Measurements from ENCODE around the gene PSMD4.
"Not testable (repeated sequence)": the region's sequence is repeated elsewhere in the genome, so short reads cannot be mapped to it uniquely, and the experiment has no call there.

Gene PSMD4

DNA sequence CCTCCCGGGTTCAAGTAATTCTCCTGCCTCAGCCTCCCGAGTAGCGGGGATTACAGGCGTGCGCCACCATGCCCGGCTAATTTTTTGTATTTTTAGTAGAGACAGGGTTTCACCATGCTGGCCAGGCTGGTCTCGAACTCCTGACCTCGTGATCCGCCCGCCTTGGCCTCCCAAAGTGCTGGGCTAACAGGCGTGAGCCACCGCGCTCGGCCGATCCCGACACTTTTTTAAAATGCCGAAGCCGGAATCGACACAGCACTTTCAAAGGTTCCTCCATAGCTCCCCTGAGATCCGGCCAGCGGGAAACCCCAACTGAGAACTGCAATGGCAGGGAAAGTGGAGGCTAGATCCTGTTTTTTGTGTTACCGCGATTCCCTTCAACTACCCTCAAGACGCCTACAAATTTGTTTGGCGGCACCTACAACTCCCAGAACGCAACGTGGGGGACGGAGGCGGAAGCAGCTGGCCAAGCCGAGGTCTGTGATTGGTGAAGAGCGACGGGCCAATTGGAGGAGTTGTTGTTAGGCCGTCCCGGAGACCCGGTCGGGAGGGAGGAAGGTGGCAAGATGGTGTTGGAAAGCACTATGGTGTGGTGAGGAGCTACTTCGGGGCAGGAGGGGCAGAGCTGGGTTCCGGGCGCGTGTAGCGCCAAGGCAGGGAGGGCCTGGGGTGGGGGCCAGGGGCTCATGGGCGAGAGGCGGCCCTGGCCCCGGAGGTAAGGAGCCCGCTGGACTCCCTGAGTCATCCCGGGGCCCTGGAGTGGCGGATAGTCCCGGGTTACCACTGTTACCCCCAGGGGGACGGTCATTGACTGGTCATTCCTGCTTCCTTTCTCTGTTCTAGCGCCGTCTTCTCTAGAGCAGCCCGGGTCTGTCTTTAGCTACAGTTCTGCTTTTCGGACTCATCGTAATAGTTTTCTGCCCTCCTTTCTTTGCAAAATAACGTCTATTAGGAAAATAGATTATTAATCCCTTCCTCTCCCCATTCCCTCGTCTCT, at the start of gene PSMD4:
Gene PSMD4 (plus strand): TSS at position 518 of the 997 bp plus-strand sequence. CDS start 49 bp downstream, at position 567.
- DNase-seq: peak; percentile 89

DNA sequence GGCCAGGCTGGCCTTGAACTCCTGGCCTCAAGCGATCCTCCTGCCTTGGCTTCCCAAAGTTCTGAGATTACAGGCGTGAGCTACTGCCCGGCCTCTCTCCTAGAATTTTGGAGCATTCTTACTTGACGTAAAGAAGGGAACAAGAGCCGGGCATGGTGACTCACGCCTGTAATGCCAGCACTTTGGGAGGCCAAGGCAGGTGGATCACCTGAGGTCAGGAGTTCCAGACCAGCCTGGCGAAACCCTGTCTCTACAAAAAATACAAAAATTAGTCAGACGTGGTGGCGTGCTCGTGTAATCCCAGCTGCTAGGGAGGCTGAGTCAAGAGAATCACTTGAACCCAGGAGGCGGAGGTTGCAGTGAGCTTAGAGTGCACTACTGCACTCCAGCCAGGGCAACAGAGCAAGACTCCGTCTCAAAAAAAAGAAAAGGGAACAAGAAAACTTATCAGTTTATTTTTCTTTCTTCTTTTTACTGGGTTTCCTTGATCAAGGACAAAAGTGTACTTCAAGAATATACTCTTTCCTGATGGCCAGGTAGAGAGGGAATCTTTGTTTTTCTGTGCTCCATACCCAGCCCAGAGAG, 49.1 kb upstream of the PSMD4 start:
- DNase-seq: not testable (repeated sequence)

DNA sequence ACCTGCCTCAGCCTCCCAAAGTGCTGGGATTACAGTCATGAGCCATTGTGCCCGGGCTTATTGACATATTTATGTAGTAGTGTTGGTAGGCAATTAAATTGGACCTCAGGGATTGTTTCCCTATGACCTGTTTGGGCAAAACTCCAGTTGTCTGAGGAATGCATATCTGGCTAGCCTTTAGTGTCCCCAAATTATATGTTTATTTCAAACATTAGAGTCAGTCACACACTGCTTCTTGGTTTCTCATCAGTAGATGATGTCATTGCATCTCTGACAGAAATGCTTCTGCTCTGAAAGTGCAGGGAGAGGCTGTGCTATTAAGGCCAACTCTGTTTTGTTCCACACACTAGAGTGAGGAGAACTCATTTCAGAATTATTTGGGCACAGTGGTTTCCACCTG, 43.7 kb upstream of the PSMD4 start:
- DNase-seq: peak; percentile 34

DNA sequence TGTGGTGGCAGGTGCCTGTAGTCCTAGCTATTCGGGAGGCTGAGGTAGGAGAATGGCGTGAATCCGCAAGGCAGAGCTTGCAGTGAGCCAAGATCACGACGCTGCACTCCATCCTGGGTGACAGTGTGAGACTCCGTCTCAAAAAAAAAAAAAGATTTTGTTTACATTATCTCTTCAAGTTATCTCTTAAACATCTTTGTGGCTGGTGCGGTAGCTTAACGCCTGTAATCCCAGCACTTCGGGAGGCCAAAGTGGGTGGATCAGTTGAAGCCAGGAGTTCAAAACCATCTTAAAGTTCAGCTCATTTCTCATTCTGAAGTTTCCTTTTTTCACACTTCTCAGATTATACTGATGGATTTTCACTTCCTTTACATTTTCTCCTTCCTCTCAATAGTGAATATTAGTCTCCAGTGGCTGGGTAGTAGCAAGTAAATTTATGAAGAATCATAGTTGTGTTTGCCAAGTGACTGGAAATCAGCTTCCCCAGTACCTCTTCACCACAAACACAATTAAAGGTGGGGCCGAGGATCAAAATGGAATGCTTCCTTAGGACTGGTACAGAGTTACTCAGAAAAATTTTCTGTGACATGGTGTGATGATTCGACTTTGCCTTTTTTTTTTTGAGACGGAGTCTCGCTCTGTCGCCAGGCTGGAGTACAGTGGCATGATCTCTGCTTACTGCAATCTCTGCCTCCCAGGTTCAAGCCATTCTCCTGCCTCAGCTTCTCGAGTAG, 42.4 kb upstream of the PSMD4 start:
- DNase-seq: no peak

DNA sequence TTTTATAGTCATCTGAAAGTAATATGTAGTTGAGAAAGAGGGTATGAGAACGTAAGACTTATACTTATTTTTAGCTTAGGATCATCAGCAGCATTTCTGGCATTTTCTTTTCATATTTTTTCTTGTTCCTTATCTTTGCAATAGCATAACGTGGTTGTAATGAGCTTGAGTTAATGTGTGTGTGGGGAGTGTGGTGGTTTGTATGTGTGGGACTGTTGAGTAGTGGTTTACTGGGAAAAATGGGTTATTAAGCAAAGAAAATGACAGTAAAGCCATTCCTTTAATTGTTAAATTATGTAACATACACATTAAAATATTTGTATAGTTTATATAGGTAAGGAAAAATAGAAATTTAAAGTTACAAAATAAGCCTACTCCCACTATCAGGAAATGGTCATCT, 41.0 kb upstream of the PSMD4 start:
- no peak for DNase-seq

DNA sequence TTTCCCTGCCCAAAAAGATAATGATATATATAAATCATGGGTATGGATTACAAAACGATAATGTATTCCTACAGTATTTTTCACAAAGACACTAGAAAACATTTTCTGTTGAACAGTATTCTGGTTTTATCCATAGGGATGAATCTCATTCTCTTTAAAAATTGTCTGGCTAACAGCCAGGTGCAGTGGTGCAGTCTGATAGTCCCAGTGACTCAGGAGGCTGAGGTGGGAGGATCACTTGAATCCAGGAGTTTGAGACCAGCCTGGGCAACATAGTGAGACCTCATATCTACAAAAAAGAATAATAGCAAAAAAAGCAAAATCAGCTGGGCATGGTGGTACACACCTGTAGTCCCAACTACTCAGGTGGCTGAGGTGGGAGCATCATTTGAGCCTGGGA, 32.9 kb upstream of the PSMD4 start:
- DNase-seq: no peak

DNA sequence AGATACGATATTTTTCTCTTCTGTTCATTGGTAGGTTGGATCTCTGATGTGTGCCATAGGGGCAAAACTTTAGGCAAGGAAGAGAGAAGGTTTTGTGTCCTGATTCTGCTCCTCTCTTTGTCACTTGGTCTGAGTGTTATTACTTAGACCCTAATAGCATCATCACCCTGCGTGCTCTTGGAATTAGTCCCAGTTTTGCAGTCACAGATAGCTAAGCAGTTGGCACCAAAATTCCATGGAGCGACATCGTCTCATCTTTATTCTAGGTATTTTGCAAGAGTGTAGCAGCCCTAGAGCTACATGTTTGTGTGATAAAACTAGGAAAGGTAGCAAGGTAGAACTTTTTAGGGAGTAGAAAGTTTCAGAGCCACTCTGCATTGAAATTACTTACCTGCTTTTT, 32.4 kb upstream of the PSMD4 start:
- no peak for DNase-seq

DNA sequence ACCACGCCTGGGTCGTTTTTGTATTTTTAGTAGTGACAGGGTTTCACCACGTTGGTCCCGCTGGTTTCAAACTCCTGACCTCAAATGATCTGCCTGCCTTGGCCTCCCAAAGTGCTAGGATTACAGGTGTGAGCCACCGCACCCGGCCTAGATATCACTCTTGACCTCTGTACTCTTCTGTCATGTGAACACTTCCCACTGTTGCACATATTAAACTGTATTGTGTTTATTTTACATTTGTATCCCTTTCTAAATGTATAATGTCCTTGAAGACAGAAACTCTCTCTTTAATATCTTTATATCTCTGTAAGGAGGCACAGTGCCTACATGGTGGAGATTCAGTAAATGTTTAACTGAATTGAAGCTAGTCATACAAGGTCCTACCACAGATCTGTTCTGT, 19.3 kb upstream of the PSMD4 start:
- no peak for DNase-seq

DNA sequence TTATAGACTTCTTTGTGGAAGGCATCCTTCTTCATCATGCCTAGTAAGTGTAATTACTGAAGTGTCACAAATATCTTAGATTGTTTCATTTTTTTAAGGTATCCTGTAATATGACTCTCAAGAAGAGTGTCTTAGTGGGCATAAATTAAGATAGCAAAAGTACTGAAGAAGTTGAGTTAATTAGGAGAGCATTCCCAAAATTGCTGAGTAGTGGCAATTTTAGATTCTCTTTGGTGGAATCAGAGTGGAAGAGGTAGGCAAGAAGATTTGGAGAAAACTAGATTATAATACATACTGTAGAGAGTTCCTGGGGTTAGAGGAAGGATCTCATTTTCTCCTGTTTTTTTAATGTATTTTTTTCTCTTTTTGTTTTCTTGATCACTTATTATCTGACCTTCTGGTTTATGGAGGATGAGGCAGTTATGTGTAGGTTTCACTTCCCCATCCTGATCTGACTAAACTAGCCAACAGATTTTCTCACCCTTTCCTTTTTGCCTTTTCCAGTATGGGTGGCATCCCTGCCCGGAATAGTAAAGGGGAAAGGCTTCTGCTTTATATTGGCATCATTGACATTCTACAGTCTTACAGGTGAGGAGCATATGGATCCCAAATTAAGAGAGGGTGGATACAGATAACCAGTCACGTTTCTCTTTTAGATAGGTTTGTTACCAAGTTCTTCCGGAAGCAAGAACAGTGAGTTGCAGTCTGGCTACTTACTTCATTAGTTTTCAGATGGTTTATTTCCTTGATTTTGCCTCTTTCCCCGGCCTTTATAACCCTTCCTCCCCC, 16.7 kb upstream of the PSMD4 start:
- DNase-seq: no peak

DNA sequence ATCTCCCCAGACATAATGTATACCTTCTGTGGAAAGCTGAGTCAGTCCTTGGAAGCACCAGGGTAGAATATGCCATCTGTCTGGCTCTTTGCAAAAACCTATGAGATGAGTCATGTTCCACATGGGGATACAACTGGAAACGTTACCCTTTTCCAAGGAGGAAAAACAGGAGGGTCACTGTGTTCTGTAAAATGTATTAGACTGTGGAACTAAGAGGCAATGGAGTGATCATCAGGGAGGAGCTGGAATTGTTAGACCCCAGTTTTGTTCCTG, 16.1 kb upstream of the PSMD4 start:
- DNase-seq: no peak

DNA sequence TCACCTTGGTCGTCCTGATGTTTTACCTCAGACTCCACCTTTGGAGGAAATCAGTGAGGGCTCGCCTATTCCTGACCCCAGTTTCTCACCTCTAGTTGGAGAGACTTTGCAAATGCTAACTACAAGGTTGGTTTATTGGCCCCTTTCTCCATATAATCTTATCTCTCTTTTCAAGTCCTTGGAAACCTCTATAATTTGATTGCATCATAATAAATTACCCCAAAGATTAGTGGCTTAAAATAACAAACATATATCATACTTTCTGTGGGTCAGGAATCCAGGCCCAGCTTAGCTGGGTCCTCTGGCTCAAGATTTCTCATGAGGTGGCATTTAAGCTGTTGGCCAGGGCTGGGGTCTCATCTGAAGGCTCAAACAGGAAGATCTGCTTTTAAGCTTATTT, 12.1 kb upstream of the PSMD4 start:
- DNase-seq: no peak

DNA sequence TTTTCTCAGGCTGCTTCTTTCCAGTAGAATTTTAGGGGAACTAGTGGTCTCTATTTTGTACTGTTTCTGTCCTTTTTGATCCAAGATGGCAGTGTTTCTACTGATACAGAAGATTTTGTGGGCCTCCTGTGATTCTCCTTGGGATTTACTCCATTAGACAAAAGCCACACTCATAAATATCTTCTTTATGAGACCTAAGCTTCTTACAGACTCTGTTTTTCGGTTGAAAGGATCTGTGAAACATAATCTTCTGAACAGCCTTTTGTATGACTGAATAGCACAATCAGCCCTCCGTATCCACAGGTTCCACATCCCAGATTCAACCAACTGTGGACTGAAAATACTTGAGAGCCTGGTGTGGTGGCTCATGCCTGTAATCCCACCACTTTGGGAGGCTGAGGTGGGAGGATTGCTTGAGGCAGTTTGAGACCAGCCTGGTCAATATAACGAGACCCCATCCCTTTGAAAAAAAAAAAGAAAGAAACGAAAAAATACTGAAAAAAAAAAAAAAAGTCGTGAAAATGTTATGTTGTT, 10.8 kb upstream of the PSMD4 start:
- no peak for DNase-seq

DNA sequence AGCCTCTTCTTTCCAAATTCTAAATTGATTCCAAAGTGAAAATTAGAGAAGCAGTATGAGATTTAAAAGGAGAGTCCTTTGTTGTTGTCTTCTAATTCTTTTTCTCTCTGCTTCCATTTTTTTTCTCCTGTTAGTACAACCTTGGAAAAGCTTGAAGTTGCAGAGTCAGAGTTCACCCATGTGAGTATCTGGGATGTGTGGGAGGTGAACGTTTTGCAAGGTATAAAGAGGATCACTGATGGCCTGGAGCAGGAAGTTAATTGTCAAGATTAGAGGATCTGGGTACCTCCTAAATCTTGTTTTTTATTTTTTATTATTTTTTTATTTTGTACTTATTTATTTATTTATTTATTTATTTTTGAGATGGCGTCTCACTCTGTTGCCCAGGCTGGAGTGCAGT, 7.7 kb upstream of the PSMD4 start:
- no peak for DNase-seq

DNA sequence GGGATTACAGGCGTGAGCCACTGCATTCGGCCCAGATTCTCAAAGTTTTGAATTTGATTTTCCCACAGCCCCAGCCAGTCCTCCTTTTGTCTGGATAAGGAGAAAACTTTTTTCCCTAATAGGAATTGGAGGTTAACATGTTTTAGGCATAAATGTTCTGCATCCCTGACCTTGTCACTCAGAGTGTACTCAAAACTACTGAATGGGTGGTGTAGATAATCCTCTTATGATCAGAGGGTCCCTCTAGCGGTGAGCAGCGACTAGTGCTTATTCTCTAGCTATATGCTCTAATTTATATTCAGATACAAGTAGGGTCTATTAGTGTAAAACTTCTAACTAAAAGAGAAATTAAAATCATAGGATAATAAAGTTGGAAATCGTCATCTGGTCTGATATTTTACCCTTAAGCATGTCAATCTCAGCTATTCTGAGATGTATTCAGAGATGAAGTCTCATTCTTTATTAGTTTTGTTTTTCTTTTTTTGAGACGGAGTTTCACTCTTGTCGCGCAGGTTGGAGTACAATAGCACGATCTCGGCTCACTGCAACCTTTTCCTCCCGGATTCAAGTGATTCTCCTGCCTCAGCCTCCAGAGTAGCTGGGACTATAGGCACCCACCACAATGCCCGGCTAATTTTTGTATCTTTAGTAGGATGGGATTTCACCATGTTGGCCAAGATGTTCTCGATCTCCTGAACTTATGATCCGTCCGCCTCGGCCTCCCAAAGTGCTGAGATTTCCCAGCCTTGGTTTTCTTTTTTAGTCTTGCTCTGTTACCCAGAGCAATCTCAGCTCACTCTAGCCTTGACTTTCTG, 2.7 kb upstream of the PSMD4 start:
- DNase-seq: peak; percentile 2

DNA sequence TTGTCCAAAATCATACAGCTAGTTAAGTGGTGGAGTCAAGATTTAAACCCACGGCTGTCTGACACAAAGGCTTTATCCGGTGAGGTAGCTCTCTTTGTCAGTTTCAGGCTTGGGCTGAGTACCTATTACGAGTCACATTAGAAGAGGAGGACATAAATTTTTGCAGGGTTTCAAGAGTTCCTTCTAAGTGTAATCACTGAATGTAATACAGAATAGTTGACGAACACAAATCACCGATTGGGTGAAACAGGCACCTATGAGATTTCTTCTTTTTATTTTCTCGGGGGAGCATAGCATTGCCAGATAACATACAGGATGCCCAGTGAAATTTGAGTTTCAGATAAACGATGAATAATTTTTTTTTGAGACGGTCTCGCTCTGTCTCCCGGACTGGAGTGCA, 847 bp downstream of the PSMD4 start:
- no peak for DNase-seq

DNA sequence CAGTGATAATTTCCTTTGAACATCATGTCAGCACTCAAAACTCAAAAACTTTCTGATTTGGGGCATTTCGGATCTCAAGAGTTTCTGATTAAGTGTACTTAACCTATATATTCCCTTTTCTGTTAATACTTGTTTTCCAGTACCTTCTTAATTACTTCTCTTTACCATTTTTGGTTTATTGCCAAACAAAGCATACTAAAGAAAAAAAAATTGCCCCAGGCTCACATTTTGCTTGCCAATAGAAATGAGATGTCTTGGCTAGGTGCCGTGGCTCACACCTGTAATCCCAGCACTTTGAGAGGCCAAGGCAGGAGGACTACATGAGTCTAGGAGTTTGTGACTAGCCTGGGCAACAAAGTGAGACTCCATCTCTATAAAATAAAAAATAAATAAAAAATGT, 4.8 kb downstream of the PSMD4 start:
- DNase-seq: no peak

DNA sequence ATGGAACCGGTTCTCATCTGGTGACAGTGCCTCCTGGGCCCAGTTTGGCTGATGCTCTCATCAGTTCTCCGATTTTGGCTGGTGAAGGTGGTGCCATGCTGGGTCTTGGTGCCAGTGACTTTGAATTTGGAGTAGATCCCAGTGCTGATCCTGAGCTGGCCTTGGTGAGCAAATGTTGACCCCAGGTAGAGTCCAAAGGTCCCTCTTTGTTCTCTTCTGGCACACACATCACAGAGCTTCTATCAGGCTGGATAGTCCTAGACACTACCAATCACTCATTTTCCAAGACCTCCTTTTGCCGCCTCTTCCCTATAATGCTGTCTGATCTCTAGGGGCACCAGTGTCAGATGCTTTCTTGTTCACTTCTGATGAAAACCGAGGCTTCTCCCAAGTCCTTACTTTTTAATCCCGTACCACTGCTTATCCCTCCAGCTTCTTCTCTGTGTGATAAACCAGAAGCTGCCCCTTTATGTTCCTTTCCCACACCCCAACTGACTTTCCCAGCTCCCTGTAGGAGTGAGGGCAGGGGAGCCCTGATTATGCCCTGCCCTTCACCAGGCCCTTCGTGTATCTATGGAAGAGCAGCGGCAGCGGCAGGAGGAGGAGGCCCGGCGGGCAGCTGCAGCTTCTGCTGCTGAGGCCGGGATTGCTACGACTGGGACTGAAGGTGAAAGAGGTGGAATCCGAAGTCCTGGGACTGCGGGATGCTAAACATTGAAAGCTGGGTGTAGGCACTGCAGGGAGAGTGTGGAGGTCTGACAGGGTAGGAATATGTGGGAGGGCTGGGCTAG, 11.1 kb downstream of the PSMD4 start:
- DNase-seq: no peak

DNA sequence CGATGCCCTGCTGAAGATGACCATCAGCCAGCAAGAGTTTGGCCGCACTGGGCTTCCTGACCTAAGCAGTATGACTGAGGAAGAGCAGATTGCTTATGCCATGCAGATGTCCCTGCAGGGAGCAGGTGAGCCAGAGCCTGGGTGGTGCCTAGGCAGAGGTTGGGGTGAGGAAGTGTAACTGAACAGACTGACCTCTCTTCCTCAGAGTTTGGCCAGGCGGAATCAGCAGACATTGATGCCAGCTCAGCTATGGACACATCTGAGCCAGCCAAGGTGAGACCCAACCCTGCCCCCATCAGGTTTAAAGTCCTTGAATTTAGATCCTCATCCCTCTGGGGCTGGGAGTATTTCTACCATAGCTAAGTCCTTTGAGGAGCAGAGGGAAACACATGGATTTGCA, 11.8 kb downstream of the PSMD4 start:
- no peak for DNase-seq

DNA sequence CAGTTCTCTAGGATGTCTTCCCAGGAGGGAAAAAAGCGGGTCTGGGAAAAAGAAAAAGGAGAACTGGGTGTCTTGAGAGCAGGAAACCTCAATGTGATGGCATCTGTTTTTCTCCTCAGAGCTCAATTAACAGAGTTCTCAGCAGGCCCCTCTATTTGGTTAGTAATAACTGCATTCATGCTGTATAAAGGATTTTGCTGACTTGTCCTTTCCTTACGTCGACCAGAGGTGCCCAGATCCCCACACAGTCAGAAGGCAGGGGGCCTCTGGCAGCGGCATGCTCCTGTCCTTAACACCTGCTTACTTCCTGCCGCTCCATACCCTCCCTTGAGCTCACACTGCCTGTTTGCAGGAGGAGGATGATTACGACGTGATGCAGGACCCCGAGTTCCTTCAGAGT, 12.3 kb downstream of the PSMD4 start:
- no peak for DNase-seq

DNA sequence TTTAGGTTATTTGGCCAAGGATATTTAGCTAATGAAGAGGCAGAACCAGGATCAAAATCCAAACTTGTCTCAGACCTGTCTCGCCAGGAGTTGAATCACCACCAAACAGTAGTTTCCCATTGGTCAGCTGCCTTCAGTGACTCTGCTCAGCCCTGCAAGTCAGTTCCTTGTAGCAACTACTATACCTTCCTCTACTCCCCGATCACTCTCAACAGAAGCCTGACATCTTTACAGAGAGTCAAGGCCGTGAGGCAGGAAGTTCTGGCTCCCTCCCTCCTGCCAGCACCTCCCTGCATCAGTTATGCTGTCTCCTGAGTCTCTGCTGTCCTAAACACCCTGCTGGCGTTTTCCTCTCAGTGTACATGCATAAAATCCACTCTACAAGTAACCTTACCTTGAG, 13.2 kb downstream of the PSMD4 start:
- DNase-seq: no peak

DNA sequence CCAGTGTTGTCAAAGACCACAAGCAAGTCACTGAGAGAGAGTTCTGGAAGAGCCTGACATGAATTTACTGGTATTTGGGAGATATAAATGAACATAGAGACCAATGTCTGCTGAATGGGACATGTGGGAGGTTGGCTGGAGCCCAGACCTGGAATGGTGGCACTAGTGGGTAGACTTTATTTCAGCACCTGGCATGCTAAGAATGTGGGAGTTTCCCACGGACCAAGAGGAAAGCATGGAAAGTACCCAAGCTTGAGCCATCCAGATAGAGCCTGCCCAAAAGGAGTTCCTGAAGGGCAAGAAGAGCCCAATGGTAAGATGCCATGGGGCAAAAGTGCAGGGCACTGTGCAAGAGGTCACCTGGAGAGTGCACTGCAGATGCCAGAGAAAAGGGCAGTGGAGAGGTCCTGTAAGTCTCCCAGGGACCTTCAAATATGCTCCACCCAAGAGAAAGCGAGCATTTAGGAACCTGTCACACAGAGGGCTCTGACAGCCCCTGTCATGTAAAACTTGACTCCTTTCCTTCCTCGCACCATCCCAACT, 19.5 kb downstream of the PSMD4 start:
- no peak for DNase-seq
